ENCODE data around the gene ZNF865.

DNA sequence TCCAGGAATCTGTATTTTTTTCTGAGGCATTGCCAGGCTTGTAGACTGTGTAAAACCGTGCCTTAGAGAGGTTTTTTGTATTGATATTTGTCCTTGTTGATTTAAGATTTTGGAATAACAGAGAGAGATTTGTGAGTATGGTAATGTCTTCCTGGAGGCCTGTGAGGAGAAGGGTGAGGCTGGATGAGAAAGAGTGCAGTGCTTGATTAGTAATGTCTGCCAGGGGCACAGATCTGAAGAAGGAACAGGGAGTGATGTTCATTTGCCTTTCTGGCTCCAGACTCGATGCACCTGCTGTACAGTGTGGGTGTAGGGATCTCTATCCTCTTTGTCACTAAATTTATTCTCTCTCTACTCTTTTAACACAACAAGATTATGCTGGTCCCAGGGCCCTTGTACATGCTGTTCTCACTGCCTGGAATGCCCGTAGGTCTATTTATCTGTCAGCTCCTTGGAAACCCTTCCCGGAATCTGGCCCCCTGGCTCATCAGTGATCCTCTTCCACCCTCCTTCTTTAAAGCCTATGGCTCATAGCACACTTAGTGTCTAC lies 10.4 kb upstream of the ZNF865 start:
- TF ChIP-seq, protein P1, sequence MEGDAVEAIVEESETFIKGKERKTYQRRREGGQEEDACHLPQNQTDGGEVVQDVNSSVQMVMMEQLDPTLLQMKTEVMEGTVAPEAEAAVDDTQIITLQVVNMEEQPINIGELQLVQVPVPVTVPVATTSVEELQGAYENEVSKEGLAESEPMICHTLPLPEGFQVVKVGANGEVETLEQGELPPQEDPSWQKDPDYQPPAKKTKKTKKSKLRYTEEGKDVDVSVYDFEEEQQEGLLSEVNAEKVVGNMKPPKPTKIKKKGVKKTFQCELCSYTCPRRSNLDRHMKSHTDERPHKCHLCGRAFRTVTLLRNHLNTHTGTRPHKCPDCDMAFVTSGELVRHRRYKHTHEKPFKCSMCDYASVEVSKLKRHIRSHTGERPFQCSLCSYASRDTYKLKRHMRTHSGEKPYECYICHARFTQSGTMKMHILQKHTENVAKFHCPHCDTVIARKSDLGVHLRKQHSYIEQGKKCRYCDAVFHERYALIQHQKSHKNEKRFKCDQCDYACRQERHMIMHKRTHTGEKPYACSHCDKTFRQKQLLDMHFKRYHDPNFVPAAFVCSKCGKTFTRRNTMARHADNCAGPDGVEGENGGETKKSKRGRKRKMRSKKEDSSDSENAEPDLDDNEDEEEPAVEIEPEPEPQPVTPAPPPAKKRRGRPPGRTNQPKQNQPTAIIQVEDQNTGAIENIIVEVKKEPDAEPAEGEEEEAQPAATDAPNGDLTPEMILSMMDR (IDR thresholded peaks at IDR 0.05; ENCODE audit: extremely low read depth in 1 of 2, insufficient read depth in 1 of 2, low read depth in 1 of 2, low read length in 2 of 2): no peak
- no peak for TF ChIP-seq EZH2 (IDR thresholded peaks at IDR 0.05; ENCODE audit: borderline replicate concordance, low read depth, low read length, severe bottlenecking)
- TF ChIP-seq POLR2A (IDR thresholded peaks at IDR 0.05; ENCODE audit: low read depth, low read length): no peak
- no peak for TF ChIP-seq POLR2AphosphoS5 (IDR thresholded peaks at IDR 0.05; ENCODE audit: insufficient read depth, low read depth, low read length)
- TF ChIP-seq, protein P2, sequence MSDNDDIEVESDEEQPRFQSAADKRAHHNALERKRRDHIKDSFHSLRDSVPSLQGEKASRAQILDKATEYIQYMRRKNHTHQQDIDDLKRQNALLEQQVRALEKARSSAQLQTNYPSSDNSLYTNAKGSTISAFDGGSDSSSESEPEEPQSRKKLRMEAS (IDR thresholded peaks at IDR 0.05; ENCODE audit: insufficient read depth, insufficient read length): no peak
- TF ChIP-seq MYC (IDR thresholded peaks at IDR 0.05; ENCODE audit: low read depth, low read length): no peak
- TF ChIP-seq FOS (IDR thresholded peaks at IDR 0.05; ENCODE audit: borderline replicate concordance, insufficient read depth, low read length): no peak
